ENCODE data around the gene DCXR.

- TF ChIP-seq POLR2A (IDR thresholded peaks at IDR 0.05) (no peak), CTCF (IDR thresholded peaks at IDR 0.05) (no peak)
These were observed 19.5 kb upstream of the DCXR start for GRCh38 chr17:82056729-82057621.
